ENCODE results near the gene KIAA1671.

GRCh38 chr22:25019427-25020184 lies 67.1 kb downstream of the KIAA1671 start:
- TF ChIP-seq CTCF (conservative IDR thresholded peaks at IDR 0.05) (no peak), ZFX (IDR thresholded peaks at IDR 0.05) (no peak)
